Skeletal muscle tissue (tissue), 4 donors: Measurements from ENCODE around the gene ST6GALNAC2. TPM values are rescaled to one million over a fixed set of nuclear protein-coding genes. Genes with fewer than 3 reads are reported as not detected.
"Not testable (repeated sequence)": the region's sequence is repeated elsewhere in the genome, so short reads cannot be mapped to it uniquely, and the experiment has no call there.

Experiments
- H3K27ac ChIP-seq: one replicate; pipeline ENCODE4 v1.7.0; 2013; ENCODE audit warnings: mild to moderate bottlenecking, low read depth, low read length, inconsistent platforms
- H3K27me3 ChIP-seq, 3 donors: one replicate each; pipeline ENCODE4 v1.7.0; 2013; ENCODE audit warnings: low read length in 3 of 3; ENCODE audit not compliant: control insufficient read depth in 3 of 3, insufficient read depth in 3 of 3
- H3K36me3 ChIP-seq, 3 donors: one replicate each; pipeline ENCODE4 v1.7.0; 2013; ENCODE audit warnings: low read length in 3 of 3; ENCODE audit not compliant: control insufficient read depth in 3 of 3, insufficient read depth in 3 of 3
- H3K4me1 ChIP-seq, 3 donors: one replicate each; pipeline ENCODE4 v1.7.0; 2013; ENCODE audit warnings: low read length in 3 of 3, mild to moderate bottlenecking in 3 of 3; ENCODE audit not compliant: control insufficient read depth in 3 of 3, insufficient read depth in 3 of 3
- H3K4me3 ChIP-seq, 3 donors: one replicate each; pipeline ENCODE4 v1.7.0; 2013; ENCODE audit warnings: low read length in 3 of 3
- H3K9ac ChIP-seq, 3 donors: one replicate each; pipeline ENCODE4 v1.7.0; 2013; ENCODE audit warnings: low read length in 3 of 3, mild to moderate bottlenecking in 3 of 3, moderate library complexity in 2 of 3, low read depth in 1 of 3
- H3K9me3 ChIP-seq, 3 donors: one replicate each; pipeline ENCODE4 v1.7.0; 2013; ENCODE audit warnings: low read length in 3 of 3; ENCODE audit not compliant: control insufficient read depth in 3 of 3
- total RNA-seq: library from RNA; depleted of rRNA; stranded (reverse); fragments of >200 nt; gene quantifications from one replicate; pipeline ENCODE4 v1.2.3, GENCODE V29; 2014
- donor health status: Osteomylitis.

Gene ST6GALNAC2
- total RNA-seq, 1 donor from 2014 or later = 2.6 TPM

DNA sequence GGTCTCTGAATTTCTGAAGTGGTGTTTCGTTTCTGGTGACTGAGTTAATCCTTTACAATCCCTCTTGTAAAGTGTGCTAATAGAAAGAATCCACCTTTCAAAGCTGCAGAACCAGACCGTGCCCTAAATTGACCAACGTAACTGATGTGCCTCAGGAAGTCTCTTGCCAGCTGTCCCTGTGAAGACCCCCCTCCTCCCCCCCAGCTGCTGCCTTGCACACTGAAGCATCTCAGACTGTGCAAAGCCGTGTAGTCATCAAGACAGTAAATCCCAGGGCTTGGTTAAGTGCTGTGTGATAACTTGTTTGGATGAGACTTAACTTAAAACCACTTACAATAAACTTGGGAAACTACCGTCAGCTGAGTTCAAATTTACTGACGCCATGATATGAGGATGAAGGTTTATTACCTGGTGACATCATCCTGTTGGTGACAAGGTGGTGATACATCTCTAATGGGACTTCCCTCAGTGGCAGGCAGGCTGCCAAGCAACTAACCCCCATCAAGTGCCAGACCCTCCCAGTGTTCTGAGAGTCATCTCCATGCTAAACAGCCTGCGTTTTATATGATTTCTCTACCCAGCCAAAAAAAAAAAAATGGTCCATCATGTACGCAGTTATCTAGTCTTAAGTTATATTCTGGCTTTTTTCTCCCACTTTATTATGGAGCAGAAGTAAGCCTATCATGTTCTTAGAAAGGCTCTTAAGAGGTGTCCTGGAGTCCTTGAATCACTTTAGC, 20.5 kb downstream of the ST6GALNAC2 start:
- H3K4me1 ChIP-seq = peaks cover 40 to 51% (median 48%) of the 10 kb centered on the region in 3 donors
- peaks cover 12 to 23% (median 21%) of the 10 kb centered on the region in 3 donors for H3K36me3 ChIP-seq
- H3K27ac ChIP-seq, H3K9me3 ChIP-seq, H3K9ac ChIP-seq, H3K27me3 ChIP-seq, H3K4me3 ChIP-seq: not testable (repeated sequence)

DNA sequence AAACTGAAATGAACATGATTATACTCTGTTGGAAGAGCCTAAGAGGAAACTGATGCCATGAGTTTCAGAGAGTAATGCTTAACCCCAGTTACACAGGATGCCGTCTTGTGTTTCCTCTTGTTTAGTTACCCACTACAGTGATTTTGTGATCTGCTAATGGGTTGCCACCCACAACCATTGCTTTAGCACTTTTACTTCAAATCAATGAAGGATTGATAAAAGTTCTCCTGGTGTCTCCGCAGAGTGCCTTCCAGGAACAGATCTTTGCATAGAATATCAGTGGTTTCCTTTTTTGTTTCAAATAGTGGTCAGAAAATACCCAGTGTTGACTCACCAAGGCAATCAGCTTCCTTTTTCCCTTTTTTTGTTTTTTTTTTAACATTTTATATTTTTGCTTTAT, 22.3 kb downstream of the ST6GALNAC2 start:
- H3K4me1 ChIP-seq = peaks cover 51 to 59% (median 55%) of the 10 kb centered on the region in 3 donors
- H3K27ac ChIP-seq = peak overlapping the region; percentile 58
- H3K27me3 ChIP-seq, H3K9me3 ChIP-seq, H3K4me3 ChIP-seq, H3K9ac ChIP-seq: not testable (repeated sequence)
- H3K36me3 ChIP-seq = peaks cover 12 to 26% (median 23%) of the 10 kb centered on the region in 3 donors

DNA sequence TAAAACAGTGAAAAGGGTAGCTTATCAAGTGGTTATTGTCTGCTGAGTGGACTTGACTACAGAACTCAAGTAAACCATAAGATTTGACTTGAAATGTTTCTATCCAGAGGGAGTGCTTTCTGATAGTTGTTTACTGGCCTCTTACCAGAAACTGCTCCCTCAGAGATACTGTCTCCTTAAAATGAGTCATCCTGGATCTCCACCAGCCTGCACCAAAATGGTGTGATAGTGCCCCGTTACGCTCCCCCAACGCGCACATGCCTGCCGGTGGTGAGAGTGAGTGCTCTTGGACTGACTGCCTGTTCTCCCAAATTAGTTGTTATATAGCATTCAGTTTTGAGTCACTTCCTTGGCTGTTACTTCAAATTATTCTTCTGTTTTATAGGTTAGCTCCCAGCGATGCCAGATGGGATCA, 22.9 kb downstream of the ST6GALNAC2 start:
- H3K4me3 ChIP-seq = peak overlapping the region in 2 of 3 donors; percentile 30 to 35

DNA sequence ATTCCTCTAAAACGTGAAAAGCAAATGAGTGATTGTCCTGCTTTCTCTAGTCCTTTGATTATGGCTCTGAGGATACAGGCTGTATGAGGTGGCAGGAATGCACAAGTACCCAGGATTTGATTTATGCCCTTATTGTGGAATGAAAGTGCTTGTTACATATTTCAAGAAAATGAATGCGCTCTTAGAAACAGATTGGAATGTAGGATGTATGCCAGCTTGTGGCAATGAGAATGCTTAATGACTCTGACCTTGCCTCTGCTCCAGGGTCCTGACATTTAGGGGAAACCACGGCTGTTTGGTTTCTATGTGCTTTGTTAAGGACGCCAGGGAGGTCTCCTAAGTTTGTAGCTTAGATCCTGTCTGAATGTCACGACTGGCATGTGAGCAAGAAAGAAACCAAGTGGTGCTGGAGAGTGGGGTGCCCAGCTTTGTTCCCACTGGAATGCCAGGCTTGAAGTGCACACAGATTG, 23.8 kb downstream of the ST6GALNAC2 start:
- Histone ChIP-seq H3K27ac (peak overlapping the region; percentile 34), H3K27me3 (no peaks in the 10 kb centered on the region), H3K9ac (peak overlapping the region in 2 of 3 donors; percentile 7 to 57), H3K36me3 (peaks cover 12 to 26% (median 23%) of the 10 kb centered on the region in 3 donors), H3K4me3 (no peak overlapping the region), H3K9me3 (no peaks in the 10 kb centered on the region), H3K4me1 (peaks cover 43 to 60% (median 45%) of the 10 kb centered on the region in 3 donors)

More for the DNA sequence above, 22.9 kb downstream of the ST6GALNAC2 start:
- Histone ChIP-seq H3K36me3 (peaks cover 12 to 26% (median 23%) of the 10 kb centered on the region in 3 donors), H3K27ac (peak overlapping the region; percentile 58), H3K27me3 (no peaks in the 10 kb centered on the region), H3K9me3 (no peaks in the 10 kb centered on the region), H3K9ac (peak overlapping the region in 1 of 3 donors; percentile 32), H3K4me1 (peaks cover 48 to 63% (median 50%) of the 10 kb centered on the region in 3 donors)

DNA sequence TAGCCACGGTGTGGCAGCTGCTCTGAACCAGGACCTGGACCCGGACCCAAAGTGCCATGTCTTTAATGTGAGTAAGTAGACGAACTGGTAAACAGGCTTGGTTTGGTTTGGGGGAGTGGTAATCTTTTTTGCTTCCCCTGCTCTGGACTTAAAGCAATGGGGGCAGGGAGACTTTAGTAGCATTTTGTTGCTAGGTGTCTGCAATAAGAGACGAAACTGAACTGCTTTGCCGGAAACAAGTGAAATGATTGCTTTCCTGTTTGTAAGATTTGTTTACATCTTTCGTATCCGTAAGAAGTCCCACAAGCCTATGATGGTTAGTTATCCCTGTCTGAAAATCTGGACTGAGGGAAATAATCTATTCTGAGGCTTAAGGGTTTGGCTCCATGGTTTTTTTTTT, 24.3 kb downstream of the ST6GALNAC2 start:
- Histone ChIP-seq H3K27me3 (no peaks in the 10 kb centered on the region), H3K9me3 (no peaks in the 10 kb centered on the region), H3K36me3 (peaks cover 12 to 26% (median 22%) of the 10 kb centered on the region in 3 donors), H3K4me1 (peaks cover 46 to 62% (median 46%) of the 10 kb centered on the region in 3 donors), H3K9ac (peak overlapping the region in 1 of 3 donors; percentile 7), H3K27ac (peak overlapping the region; percentile 34), H3K4me3 (no peak overlapping the region)

DNA sequence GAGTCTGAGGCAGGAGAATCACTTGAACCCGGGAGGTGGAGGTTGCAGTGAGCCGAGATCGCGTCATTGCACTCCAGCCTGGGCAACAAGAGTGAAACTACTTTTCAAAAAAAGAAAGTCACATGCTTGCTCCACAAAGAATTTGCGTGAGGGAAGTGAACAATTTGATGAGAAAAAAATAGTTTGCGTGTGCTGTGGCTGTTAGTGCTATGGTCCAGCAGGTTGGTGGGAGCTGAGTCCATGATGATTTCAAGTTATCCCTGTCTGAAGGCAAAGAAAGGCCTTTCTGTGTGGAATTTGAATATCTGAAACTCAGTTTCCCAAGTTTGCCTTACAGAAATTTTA, 24.8 kb downstream of the ST6GALNAC2 start:
- peaks cover 8 to 22% (median 19%) of the 10 kb centered on the region in 3 donors for H3K36me3 ChIP-seq
- H3K27ac ChIP-seq = no peak overlapping the region
- H3K4me1 ChIP-seq = peaks cover 44 to 62% (median 46%) of the 10 kb centered on the region in 3 donors

DNA sequence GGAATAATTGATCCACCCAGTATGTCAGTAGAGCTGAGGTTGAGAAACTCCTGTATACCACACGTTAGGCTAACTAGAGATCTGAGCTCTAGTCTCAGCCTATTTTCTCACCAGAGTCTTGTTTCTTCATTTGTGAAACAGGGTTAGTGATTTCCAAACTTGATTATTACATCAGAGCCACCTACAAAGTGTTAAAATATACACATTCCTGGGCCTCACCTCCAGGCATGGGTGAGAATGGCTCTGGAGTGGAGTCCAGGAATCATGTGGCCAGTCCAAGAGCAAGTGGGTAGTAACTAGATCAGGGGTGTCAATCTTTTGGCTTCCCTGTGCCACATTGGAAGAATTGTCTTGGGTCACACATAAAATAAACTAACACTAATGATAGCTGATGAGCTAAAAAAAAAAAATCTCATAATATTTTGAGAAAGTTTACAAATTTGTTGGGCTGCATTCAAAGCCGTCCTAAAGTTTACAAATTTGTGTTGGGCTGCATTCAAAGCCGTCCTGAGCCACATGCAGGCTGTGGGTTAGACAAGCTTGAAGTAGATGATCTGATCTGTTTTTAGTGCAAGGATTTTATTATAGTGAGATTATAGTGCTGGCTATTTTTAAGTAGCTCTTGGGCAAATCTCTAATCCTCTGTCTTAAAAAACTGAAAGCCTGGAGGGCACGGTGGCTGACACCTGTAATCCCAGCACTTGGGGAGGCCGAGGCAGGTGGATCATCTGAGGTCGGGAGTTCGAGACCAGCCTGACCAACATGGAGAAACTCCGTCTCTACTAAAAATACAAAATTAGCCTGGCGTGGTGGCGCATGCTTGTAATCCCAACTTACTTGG, 25.4 kb downstream of the ST6GALNAC2 start:
- no peak overlapping the region for H3K4me3 ChIP-seq
- peak overlapping the region; percentile 19 for H3K27ac ChIP-seq
- H3K9ac ChIP-seq = peak overlapping the region in 1 of 3 donors; percentile 16

More for the DNA sequence above, 24.8 kb downstream of the ST6GALNAC2 start:
- no peak overlapping the region for H3K4me3 ChIP-seq
- no peaks in the 10 kb centered on the region for H3K27me3 ChIP-seq
- no peak overlapping the region for H3K9ac ChIP-seq
- no peaks in the 10 kb centered on the region for H3K9me3 ChIP-seq

DNA sequence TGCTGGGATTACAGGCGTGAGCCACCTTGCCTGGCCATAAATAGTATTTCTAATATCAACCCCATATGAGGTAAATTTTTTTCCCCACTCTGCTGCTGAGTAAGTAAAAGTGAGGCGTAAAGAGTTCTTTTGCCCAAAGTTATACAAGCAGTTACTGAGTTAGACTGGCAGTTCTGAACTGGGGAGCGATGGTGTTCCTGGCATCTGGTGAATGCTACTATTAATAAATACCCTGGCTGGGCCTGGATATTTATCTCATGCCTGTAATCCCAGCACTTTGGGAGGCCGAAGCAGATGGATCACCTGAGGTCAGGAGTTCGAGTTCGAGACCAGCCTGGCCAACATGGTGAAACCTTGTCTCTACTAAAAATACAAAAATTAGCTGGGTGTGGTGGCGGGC, 26.2 kb downstream of the ST6GALNAC2 start:
- Histone ChIP-seq H3K4me1 (peaks cover 45 to 64% (median 47%) of the 10 kb centered on the region in 3 donors), H3K36me3 (peaks cover 0 to 15% (median 6%) of the 10 kb centered on the region in 3 donors), H3K9ac (peak overlapping the region; percentile 3 to 85 (median 17)), H3K27ac (peak overlapping the region; percentile 88)
- H3K9me3 ChIP-seq, H3K27me3 ChIP-seq, H3K4me3 ChIP-seq: not testable (repeated sequence)

More for the DNA sequence above, 25.4 kb downstream of the ST6GALNAC2 start:
- peaks cover 44 to 62% (median 46%) of the 10 kb centered on the region in 3 donors for H3K4me1 ChIP-seq
- H3K36me3 ChIP-seq = peaks cover 4 to 16% (median 14%) of the 10 kb centered on the region in 3 donors
- H3K9me3 ChIP-seq = no peaks in the 10 kb centered on the region
- no peaks in the 10 kb centered on the region for H3K27me3 ChIP-seq

DNA sequence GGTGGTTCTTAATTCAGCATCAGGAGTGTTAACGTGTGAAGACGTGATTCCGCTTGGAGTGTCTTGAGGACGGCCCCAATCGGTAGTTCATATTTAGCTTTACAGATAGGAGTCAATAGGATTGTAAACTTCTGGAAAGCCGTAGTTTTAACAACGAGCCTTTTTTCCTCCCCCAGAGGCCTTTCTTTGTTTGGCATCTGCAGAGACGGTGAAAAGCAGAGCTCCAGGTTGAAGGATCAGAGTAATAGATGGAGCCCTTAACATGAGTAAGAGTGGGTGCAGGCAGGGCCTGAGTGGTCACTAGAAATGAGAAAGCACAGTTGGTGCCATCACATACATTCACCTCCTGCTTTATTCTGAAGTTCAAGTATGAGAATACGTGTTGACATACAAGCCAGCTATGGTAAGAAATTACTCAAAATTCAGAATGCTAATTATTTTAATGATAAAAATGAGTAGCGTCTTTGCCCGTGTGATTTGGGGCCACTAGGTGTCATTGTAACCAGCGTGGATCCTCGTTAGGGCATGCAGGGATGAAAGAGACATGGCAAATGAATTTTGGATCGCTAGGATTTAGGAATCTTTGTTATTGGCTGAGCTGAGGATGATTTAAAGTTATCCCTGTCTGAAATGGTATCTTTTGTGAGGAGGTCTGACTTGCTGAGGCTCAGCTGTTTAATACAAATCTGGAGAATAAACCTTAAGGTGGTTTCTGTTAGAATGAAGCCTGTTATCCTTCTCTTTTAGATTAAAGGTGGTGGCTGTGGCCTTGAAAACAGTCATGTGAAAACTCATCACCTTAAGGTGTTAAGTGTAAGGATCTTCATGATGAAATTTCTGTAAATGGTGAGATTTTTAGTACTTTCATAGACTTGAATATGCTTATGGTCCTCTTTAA, 27.2 kb downstream of the ST6GALNAC2 start:
- peak overlapping the region; percentile 88 for H3K27ac ChIP-seq
- H3K27me3 ChIP-seq = no peaks in the 10 kb centered on the region
- peaks cover 49 to 75% (median 55%) of the 10 kb centered on the region in 3 donors for H3K4me1 ChIP-seq
- H3K4me3 ChIP-seq = peak overlapping the region; percentile 86 to 99 (median 87)
- no peaks in the 10 kb centered on the region for H3K9me3 ChIP-seq
- H3K36me3 ChIP-seq = peaks cover 0 to 15% (median 6%) of the 10 kb centered on the region in 3 donors
- peak overlapping the region; percentile 85 to 98 (median 92) for H3K9ac ChIP-seq
